IMR-90 (cell line): ENCODE measurements around the gene MPST. TPM values are rescaled to one million over a fixed set of nuclear protein-coding genes. Genes with fewer than 3 reads are reported as not detected.

Experiments
- ATAC-seq: fragments of 200-7000 bp; cut with Tn5 transposase; 2 replicates; pipeline ENCODE4 v1.9.1; 2020; ENCODE audit warnings: low read depth, mild to moderate bottlenecking, moderate library complexity
- BruUV-seq: library from RNA; stranded (reverse); fragments of 400-500 nt; replicated peaks from 2 replicates; lab custom pipeline; 2021; lab: Mats Ljungman, UMichigan
- CTCF ChIA-PET: fragments of 300-600 bp; formaldehyde crosslinking; extraction: SDS; loops from one replicate; lab custom pipeline; 2021; ENCODE audit warnings: antibody characterized with exemption; lab: Yijun Ruan, JAX
- POLR2A ChIA-PET: fragments of 300-600 bp; sonication (Branson Sonifier 250); formaldehyde crosslinking; loops from one replicate; lab custom pipeline; 2022; ENCODE audit warnings: antibody characterized with exemption; ENCODE audit not compliant: unreplicated experiment; lab: Charles Lee
- DNase-seq: peaks from one replicate; pipeline ENCODE4 v3.0.0; 2013
- H2AFZ ChIP-seq: replicated peaks from 2 replicates; pipeline ENCODE3; 2013; ENCODE audit warnings: low read length, mild to moderate bottlenecking; ENCODE audit not compliant: poor library complexity
- H2AK5ac ChIP-seq: 2 replicates; pipeline ENCODE4 v1.6.1; 2013; ENCODE audit warnings: low read depth, low read length, inconsistent platforms
- H2AK9ac ChIP-seq: replicated peaks from 2 replicates; pipeline ENCODE3; 2013; ENCODE audit warnings: mild to moderate bottlenecking, low read depth, low read length, moderate library complexity; ENCODE audit not compliant: poor library complexity
- H2BK120ac ChIP-seq: 2 replicates; pipeline ENCODE4 v1.6.1; 2013; ENCODE audit warnings: low read depth, low read length, inconsistent platforms
- H2BK15ac ChIP-seq: 3 replicates; pipeline ENCODE4 v1.6.1; 2013; ENCODE audit warnings: low read depth, low read length, inconsistent platforms
- H2BK20ac ChIP-seq: 2 replicates; pipeline ENCODE4 v1.6.1; 2013; ENCODE audit warnings: low read depth, mild to moderate bottlenecking, inconsistent platforms, low read length, moderate library complexity
- H2BK5ac ChIP-seq: 2 replicates; pipeline ENCODE4 v1.6.1; 2013; ENCODE audit warnings: mild to moderate bottlenecking, low read depth, low read length, inconsistent platforms; ENCODE audit not compliant: poor library complexity, severe bottlenecking
- H3K14ac ChIP-seq: replicated peaks from 2 replicates; pipeline ENCODE4 v1.6.1; 2013; ENCODE audit warnings: low read depth, low read length, inconsistent platforms
- H3K18ac ChIP-seq: 2 replicates; pipeline ENCODE4 v1.6.1; 2013; ENCODE audit warnings: low read depth, low read length, control low read depth
- H3K23ac ChIP-seq: 2 replicates; pipeline ENCODE4 v1.6.1; 2013; ENCODE audit warnings: low read depth, low read length, inconsistent platforms
- H3K27ac ChIP-seq: 2 replicates; pipeline ENCODE4 v1.5.1; 2013; ENCODE audit warnings: mild to moderate bottlenecking, control low read depth, low read length; ENCODE audit not compliant: insufficient read depth
- H3K27me3 ChIP-seq: 2 replicates; pipeline ENCODE4 v1.6.1; 2013; ENCODE audit warnings: low read length; ENCODE audit not compliant: control insufficient read depth, insufficient read depth
- H3K36me3 ChIP-seq: 2 replicates; pipeline ENCODE4 v1.6.1; 2013; ENCODE audit warnings: low read length, mixed read lengths; ENCODE audit not compliant: control insufficient read depth, insufficient read depth
- H3K4ac ChIP-seq: 2 replicates; pipeline ENCODE4 v1.6.1; 2013; ENCODE audit warnings: low read depth, low read length, inconsistent platforms
- H3K4me1 ChIP-seq: 2 replicates; pipeline ENCODE4 v1.6.1; 2013; ENCODE audit warnings: low read length, mixed read lengths; ENCODE audit not compliant: control insufficient read depth, insufficient read depth
- H3K4me2 ChIP-seq: 2 replicates; pipeline ENCODE4 v1.6.1; 2013; ENCODE audit warnings: low read depth, mild to moderate bottlenecking, control low read depth, low read length, moderate library complexity
- H3K4me3 ChIP-seq: 2 replicates; pipeline ENCODE4 v1.5.1; 2013; ENCODE audit warnings: low read depth, mild to moderate bottlenecking, control low read depth, low read length, moderate library complexity; ENCODE audit not compliant: insufficient read depth
- H3K56ac ChIP-seq: 2 replicates; pipeline ENCODE4 v1.6.1; 2013; ENCODE audit warnings: low read length, inconsistent platforms; ENCODE audit not compliant: insufficient read depth; ENCODE audit errors: extremely low read depth
- H3K79me1 ChIP-seq, 2 experiments: 2 replicates each; pipeline ENCODE4 v1.6.1; 2013; ENCODE audit warnings: low read length in 2 of 2, inconsistent platforms in 1 of 2, low read depth in 1 of 2
- H3K9ac ChIP-seq: 2 replicates; pipeline ENCODE4 v1.6.1; 2013; ENCODE audit warnings: low read depth, low read length, control low read depth
- H3K9me1 ChIP-seq: 2 replicates; pipeline ENCODE4 v1.6.1; 2013; ENCODE audit warnings: low read length, inconsistent platforms; ENCODE audit not compliant: insufficient read depth
- H3K9me3 ChIP-seq: 2 replicates; pipeline ENCODE4 v1.6.1; 2013; ENCODE audit warnings: low read length; ENCODE audit not compliant: control insufficient read depth, insufficient read depth
- H4K20me1 ChIP-seq: 2 replicates; pipeline ENCODE4 v1.6.1; 2013; ENCODE audit warnings: low read length, inconsistent platforms; ENCODE audit not compliant: insufficient read depth
- H4K5ac ChIP-seq: 2 replicates; pipeline ENCODE4 v1.6.1; 2013; ENCODE audit warnings: mild to moderate bottlenecking, low read depth, low read length, control low read depth
- H4K8ac ChIP-seq, 2 experiments: 2 replicates each; pipeline ENCODE4 v1.6.1; 2013; ENCODE audit warnings: low read depth in 2 of 2, low read length in 2 of 2, control low read depth in 1 of 2, inconsistent platforms in 1 of 2
- H4K91ac ChIP-seq: 2 replicates; pipeline ENCODE4 v1.6.1; 2013; ENCODE audit warnings: low read depth, low read length, inconsistent platforms; ENCODE audit not compliant: insufficient read depth
- NFE2L2 ChIP-seq: fragments of 150-350 bp; IDR thresholded peaks from 2 replicates; pipeline ENCODE4 v1.6.1; 2016; ENCODE audit warnings: low read depth, mild to moderate bottlenecking, low read length
- RAD21 ChIP-seq: IDR thresholded peaks from 2 replicates; pipeline ENCODE4 v1.6.1; 2012; ENCODE audit warnings: low read length, improper control_type of control experiment
- SMC3 ChIP-seq: fragments of 150-350 bp; IDR thresholded peaks from 2 replicates; pipeline ENCODE4 v1.6.1; 2016; ENCODE audit warnings: low read depth, mild to moderate bottlenecking, antibody characterized with exemption, low read length, moderate library complexity
- WGBS, 2 experiments: methylation state at CpG; one replicate each; pipeline versions ENCODE4 v1.1.5 to v1.1.7; 2013; ENCODE audit warnings: missing lambda C conversion rate in 2 of 2; ENCODE audit not compliant: insufficient read length in 1 of 2; ENCODE audit errors: extremely low coverage in 2 of 2; 5-methylcytosine and 5-hydroxymethylcytosine counted together
- dilution Hi-C: fragments of 300-500 bp; cut with HindIII; formaldehyde crosslinking; loops from one replicate; pipeline ENCODE4 v1.14.3; 2018; ENCODE audit warnings: low sequenced_read_pairs; ENCODE audit not compliant: unreplicated experiment
- in situ Hi-C: fragments of 300-500 bp; cut with MboI; formaldehyde crosslinking; loops from 3 replicates; pipeline ENCODE4 v1.14.3; 2019; ENCODE audit warnings: low sequenced_read_pairs, inconsistent platforms, mixed read lengths
- intact Hi-C: fragments of 100-400 bp; cut with micrococcal nuclease; formaldehyde crosslinking; loops from 2 replicates; pipeline ENCODE4 v1.10.0; 2022
- polyA plus RNA-seq, 3 experiments: library from polyadenylated mRNA; depleted of rRNA; stranded (reverse); fragments of >200 nt; gene quantifications; 2 replicates each; pipeline ENCODE4 v1.2.3, GENCODE V29; 2012; ENCODE audit warnings: low replicate concordance in 1 of 3
- total RNA-seq: library from RNA; depleted of rRNA; stranded (reverse); fragments of >200 nt; gene quantifications from 2 replicates; pipeline ENCODE4 v1.2.3, GENCODE V29; 2012

MPST gene
- total and polyA plus RNA-seq, 2 of the 4 experiments (the other 2 are of a cell fraction), result 19.2 to 43.0 TPM

DNA sequence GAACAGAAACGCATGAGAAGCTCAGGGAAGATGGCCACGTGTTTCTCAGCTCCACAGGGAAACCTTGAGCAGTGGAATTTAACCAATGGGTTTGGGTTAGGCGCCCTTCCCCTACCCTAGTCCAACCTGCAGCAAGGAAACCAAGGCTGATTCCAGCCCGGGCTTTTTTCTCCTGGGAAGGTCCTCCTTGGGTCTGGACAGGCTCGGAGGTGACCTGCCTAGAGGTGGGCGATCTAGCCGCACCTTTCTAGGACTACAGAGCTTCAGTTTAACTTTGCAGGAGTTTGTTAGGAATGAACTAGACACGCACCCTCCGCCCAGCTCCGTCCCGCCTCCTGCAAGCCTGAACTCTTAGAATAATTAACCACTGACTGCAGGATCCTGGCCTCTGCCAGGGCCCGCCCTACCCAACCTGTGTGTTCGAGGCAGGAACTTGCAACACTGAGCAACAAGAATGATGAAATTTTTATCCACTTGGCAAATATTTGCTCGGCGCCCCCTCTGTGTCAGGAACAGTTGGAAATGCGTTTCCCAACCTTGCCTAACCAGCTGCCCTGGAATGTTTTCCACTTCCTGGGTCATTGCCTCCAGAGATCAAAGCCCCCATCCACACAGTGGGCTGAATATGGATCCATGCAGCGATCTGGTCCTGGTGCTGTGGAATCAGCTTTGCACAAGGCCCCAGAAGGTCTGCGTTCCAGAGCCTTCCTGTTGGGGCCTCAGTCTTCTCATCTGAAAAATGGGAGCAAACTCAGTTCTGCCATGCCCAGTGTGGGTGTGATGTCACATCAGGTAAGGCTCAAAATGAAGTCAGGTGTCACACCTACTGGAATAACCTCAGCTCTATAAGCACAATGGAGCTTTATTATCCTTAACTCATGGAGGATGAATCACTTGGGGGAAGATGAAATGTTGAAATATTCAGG is 13.3 kb downstream of the MPST start (continued):
- TF ChIP-seq SMC3 (no peak), RAD21 (no peak)

DNA sequence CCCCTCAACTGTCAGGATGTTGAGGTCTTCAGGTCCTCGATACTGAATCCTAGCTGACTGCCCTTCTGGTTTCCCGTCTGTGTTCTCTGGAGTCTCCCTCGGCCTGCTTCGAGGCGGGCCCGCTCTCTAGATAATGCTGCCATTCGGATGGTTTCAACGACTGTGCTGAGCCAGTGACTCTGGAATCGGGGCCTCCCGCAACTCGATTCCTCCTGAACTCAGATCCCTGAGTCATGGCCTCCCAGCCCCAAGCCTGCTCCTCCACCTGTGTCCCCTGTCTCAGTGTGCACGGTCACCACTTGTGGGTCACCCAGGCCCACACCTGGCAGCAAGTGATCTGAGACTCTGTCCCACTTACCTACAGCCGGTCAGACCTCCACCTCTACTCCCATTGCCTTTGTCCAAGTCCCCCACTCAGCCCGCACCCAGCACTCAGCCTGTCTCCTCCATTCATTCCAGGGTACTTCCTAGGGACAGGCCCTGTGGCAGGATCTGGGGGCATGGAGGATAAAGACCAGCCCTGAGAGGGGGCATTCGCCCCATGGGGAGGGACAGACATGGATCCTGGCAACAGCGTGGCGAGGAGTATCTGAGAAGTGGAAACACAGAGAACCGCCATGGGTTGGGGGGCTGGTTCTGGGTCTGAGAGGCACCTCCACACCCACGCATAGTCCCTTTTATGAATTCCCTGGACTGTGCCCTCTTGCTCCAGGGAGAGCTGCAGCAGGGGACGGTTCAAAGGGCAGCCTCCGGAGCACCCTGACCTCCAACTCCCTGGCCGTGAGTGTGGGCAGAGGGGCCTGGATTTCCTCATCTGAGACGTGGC is 14.3 kb downstream of the MPST start:
- 89% methylated on average over 12 of the region's 23 CpGs; no CpG with 5 or more reads in 1 of the 2 experiments for WGBS, 2 experiments
- Histone ChIP-seq H3K4me1 (no peaks in the 10 kb centered on the region; the same call in 1 of the 2 replicates), H2BK15ac (no peak overlapping the region), H2BK20ac (no peak overlapping the region), H3K14ac (no peak overlapping the region), H3K4me2 (no peak overlapping the region), H3K36me3 (peaks cover 13% of the 10 kb centered on the region), H2AK9ac (no peak overlapping the region), H3K27me3 (peaks cover 15% of the 10 kb centered on the region), H2AFZ (no peak overlapping the region), H3K56ac (no peak overlapping the region), H3K9ac (no peak overlapping the region), H3K4me3 (no peak overlapping the region), H2BK120ac (no peak overlapping the region), H4K5ac (no peak overlapping the region), H3K9me3 (no peaks in the 10 kb centered on the region), H2AK5ac (no peak overlapping the region), H3K79me1 (no peaks in the 10 kb centered on the region), H3K27ac (no peak overlapping the region), H4K20me1 (no peaks in the 10 kb centered on the region), H3K4ac (no peak overlapping the region), H3K23ac (no peak overlapping the region), H4K8ac (no peak overlapping the region), H3K9me1 (no peaks in the 10 kb centered on the region), H2BK5ac (no peak overlapping the region), H4K91ac (no peak overlapping the region), H3K18ac (no peak overlapping the region)
- DNase-seq (no peak), ATAC-seq (no peak)
- CTCF ChIA-PET, result interaction anchor here (1.0 kb wide), 1 partner anchor 13 kb away, joined by 5 read pairs; no protein-coding TSS in a partner anchor
- intact Hi-C loops, result no loop called here
- POLR2A ChIA-PET, result no interaction called here
- in situ Hi-C loops, result no loop called here
- dilution Hi-C loops, result no loop called here
- BruUV-seq, result no TSS peak
- TF ChIP-seq NFE2L2, result no peak
